ENCODE measurements around the gene ASIC4. TPM values are rescaled to one million over a fixed set of nuclear protein-coding genes. Genes with fewer than 3 reads are reported as not detected.

ASIC4 gene
- total RNA-seq, 1 experiment from 2014 or later, result not detected

DNA sequence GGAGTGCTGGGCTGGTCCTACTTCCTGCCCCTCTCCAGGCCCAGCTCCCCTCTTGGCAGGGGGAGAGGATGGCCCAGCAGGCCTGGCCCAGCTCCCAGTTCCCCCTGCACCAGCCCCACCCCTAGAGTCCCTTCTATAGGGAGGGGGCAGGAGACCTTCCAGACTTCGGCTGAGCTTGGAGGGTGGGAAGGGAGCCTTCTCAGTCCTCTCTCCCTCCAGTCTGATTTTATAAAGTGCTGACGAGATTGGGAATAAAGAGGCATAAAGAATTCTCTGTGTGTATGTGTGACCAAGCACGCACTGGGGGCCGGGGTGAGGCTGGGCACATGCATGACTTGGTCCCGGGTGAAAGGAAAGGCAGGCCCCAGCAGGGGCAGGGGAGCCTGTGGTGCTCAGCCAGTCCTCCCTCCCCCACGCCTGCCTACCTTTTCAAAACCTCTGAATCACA is 24.2 kb downstream of the ASIC4 start:
- Histone ChIP-seq H3K79me2 (ENCODE audit: low read length) (peaks cover 9% of the 10 kb centered on the region), H3K9ac (ENCODE audit: low read length) (no peak overlapping the region), H2AFZ (ENCODE audit: low read length) (no peak overlapping the region), H4K20me1 (ENCODE audit: insufficient read depth, low read depth, low read length) (peaks cover 7% of the 10 kb centered on the region), H3K4me2 (ENCODE audit: low read depth, low read length, poor library complexity, severe bottlenecking) (no peak overlapping the region), H3K9me2 (replicated peaks; ENCODE audit: insufficient read depth, low read length) (no peaks in the 10 kb centered on the region), H3K4me3 (ENCODE audit: low read length) (no peak overlapping the region), H3K9me3 (ENCODE audit: low read length) (no peaks in the 10 kb centered on the region), H3K27ac (ENCODE audit: low read length) (no peak overlapping the region), H3K36me3 (ENCODE audit: insufficient read depth, low read length) (peaks cover 9% of the 10 kb centered on the region; the same call in 1 of the 2 replicates), H3K4me1 (ENCODE audit: low read length) (peaks cover 15% of the 10 kb centered on the region), H3K27me3 (ENCODE audit: low read length) (no peaks in the 10 kb centered on the region)
- DNase-seq, result no peak

DNA sequence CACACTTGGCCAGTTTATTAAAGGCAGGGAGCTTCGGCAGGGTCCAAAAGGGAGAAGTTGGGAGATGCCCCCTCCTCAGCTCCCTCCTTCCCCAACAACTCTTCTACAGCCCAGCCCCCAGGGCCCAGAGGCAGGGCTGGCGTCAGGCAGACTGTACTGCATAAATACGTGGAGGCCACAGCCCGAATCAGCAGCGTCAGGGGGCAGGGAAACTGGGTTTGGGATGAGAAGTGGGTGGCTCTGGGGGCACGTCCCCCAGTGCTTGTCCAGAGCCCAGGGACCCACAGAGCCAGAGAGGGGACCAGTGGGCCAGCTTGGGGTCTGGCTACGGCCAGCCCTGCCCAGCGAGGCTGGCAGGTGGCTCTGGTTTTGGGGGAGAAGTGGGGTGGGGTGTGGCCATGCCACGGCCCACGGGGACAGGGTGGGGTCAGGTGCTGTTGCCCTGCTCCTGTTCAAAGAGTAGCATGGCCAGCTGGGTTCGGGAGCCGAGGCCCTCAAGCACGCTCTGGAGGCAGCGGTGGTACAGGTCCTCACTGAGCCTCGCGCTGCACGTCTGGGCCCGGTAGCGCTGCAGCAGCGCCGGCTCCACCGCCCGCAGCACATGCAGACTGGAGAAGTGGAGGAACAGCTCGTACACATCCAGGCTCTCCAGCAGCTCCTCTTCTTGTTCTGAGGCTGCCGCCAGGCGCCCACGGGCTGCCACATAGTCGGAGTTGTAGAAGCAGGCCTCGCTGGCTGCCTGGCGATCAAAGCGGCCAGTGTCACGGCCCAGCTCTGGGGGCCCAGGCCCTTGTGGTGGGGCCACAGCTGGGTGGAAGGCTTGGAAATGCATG is 24.9 kb downstream of the ASIC4 start:
- Histone ChIP-seq H3K9ac (ENCODE audit: low read length) (no peak overlapping the region), H3K36me3 (ENCODE audit: insufficient read depth, low read length) (peaks cover 9% of the 10 kb centered on the region; the same call in 1 of the 2 replicates), H3K4me1 (ENCODE audit: low read length) (peaks cover 17% of the 10 kb centered on the region), H3K4me2 (ENCODE audit: low read depth, low read length, poor library complexity, severe bottlenecking) (no peak overlapping the region), H4K20me1 (ENCODE audit: insufficient read depth, low read depth, low read length) (peaks cover 7% of the 10 kb centered on the region), H3K27me3 (ENCODE audit: low read length) (no peaks in the 10 kb centered on the region), H3K27ac (ENCODE audit: low read length) (no peak overlapping the region), H3K9me3 (ENCODE audit: low read length) (no peaks in the 10 kb centered on the region), H3K79me2 (ENCODE audit: low read length) (peaks cover 9% of the 10 kb centered on the region), H3K4me3 (ENCODE audit: low read length) (no peak overlapping the region), H2AFZ (ENCODE audit: low read length) (no peak overlapping the region), H3K9me2 (replicated peaks; ENCODE audit: insufficient read depth, low read length) (no peaks in the 10 kb centered on the region)
- no peak for DNase-seq

DNA sequence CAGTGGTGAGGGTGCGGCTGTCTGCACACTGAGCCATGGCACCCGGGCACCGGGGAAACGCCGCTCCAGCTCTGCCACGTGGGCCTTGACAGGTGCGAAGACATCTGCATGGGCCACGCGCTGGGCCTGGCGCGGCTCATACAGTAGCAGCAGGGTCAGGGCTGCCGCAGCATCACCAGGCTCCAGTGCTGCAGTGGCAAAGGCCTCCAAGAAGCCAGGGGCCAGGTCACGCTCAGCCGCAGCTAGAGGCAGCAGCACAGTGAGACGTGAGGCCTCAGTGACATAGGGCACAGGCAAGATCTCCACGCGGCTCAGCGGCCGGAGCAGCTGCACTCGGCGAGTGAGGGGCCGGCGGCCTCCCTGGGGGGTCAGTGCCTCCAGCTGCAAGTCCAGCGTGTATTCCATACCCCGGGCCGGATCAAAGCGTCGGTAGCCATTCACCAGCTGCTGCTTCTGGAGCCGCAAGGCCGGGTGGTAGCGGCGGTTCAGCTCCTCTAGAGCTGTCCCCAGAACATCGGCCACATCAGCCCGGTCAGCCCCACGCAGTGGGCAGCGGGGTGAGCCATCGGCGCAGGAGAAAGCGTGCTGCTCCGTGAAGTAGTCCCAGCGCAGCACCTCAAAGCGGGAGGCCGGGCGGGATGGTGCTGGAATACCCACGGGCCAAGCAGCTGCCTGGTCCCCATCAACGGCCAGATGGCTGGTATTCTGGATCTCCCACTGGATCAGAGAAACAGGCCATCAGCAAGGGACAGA is 25.8 kb downstream of the ASIC4 start:
- Histone ChIP-seq H3K9me2 (replicated peaks; ENCODE audit: insufficient read depth, low read length) (no peaks in the 10 kb centered on the region), H3K4me2 (ENCODE audit: low read depth, low read length, poor library complexity, severe bottlenecking) (no peak overlapping the region), H3K27me3 (ENCODE audit: low read length) (no peaks in the 10 kb centered on the region), H3K4me1 (ENCODE audit: low read length) (peaks cover 23% of the 10 kb centered on the region), H3K36me3 (ENCODE audit: insufficient read depth, low read length) (peaks cover 9% of the 10 kb centered on the region; the same call in 1 of the 2 replicates), H3K4me3 (ENCODE audit: low read length) (no peak overlapping the region), H4K20me1 (ENCODE audit: insufficient read depth, low read depth, low read length) (peaks cover 10% of the 10 kb centered on the region), H2AFZ (ENCODE audit: low read length) (no peak overlapping the region), H3K9ac (ENCODE audit: low read length) (no peak overlapping the region), H3K27ac (ENCODE audit: low read length) (no peak overlapping the region), H3K9me3 (ENCODE audit: low read length) (no peaks in the 10 kb centered on the region), H3K79me2 (ENCODE audit: low read length) (peaks cover 9% of the 10 kb centered on the region)
- DNase-seq, result no peak

DNA sequence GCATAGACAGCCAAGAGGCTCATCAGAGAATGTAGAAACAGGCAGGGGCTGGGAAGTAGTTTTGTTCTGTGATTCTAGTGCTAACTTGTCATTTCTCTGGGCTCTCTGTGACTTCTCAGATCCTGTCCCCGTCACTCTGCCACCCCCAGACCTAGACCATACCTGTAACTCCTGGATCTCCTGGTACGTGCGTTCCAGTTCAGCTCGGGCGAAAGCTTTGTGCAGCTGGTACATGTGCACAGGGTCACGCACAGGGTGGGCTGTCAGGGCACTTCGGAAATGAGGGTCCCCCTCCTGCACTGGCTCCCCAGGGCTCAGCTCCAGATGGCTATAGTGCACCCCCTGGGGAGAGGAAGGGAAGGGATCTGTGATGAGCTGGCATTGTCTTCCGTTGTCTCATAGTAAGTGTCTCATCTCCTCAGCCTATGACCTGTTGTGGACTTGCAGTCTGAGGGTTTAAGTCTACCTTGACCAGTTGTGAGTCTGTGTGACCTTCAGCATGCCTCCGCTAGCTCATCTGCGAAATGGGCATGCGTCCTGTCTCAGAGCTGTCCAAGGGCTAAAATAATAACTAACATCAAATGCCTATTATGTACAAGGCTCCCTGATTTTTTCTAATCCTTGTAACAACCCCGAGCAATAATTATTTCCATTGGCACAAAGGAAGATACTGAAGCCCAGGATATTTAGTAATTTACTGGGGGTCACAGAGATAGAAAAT is 26.7 kb downstream of the ASIC4 start:
- Histone ChIP-seq H3K9ac (ENCODE audit: low read length) (no peak overlapping the region), H3K4me2 (ENCODE audit: low read depth, low read length, poor library complexity, severe bottlenecking) (peak overlapping the region; percentile 98), H3K27ac (ENCODE audit: low read length) (no peak overlapping the region), H3K27me3 (ENCODE audit: low read length) (no peaks in the 10 kb centered on the region), H2AFZ (ENCODE audit: low read length) (no peak overlapping the region), H3K36me3 (ENCODE audit: insufficient read depth, low read length) (peaks cover 9% of the 10 kb centered on the region; the same call in 1 of the 2 replicates), H3K9me3 (ENCODE audit: low read length) (no peaks in the 10 kb centered on the region), H3K79me2 (ENCODE audit: low read length) (peaks cover 9% of the 10 kb centered on the region), H3K9me2 (replicated peaks; ENCODE audit: insufficient read depth, low read length) (no peaks in the 10 kb centered on the region), H4K20me1 (ENCODE audit: insufficient read depth, low read depth, low read length) (peaks cover 10% of the 10 kb centered on the region), H3K4me1 (ENCODE audit: low read length) (peaks cover 23% of the 10 kb centered on the region), H3K4me3 (ENCODE audit: low read length) (no peak overlapping the region; the same call in 1 of the 2 replicates)
- no peak for DNase-seq

DNA sequence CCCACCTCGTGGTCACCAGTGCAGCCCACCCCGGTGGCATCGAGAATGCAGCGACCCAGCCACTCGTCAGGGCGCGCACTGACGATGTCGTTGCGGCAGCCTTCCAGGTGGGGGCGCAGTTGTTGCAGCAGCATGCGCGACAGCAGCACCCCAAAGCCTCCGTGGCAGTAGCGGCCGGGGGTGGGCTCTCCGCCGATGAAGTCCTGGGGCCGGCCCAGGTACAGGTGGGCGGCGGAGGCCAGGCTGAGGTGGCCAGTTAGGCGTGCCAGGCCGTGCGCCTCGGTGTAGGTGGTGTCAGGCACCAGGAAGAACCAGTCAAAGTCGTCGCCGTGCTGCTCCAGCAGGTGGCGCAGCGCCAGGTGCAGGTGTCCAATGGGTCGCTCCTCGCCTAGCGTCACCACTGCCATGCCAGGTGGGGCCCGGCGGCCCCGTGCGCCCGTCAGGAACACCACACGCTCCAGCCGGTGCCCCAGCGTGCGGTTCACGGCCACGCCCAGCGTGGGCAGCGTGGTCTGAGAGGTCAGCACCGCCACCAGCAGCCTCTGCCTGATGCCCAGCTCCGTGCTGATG is 27.4 kb downstream of the ASIC4 start:
- peak overlapping the region; percentile 98 for H3K4me2 ChIP-seq (ENCODE audit: low read depth, low read length, poor library complexity, severe bottlenecking)
- peaks cover 9% of the 10 kb centered on the region; the same call in 1 of the 2 replicates for H3K36me3 ChIP-seq (ENCODE audit: insufficient read depth, low read length)
- peaks cover 23% of the 10 kb centered on the region for H3K4me1 ChIP-seq (ENCODE audit: low read length)
- H3K4me3 ChIP-seq (ENCODE audit: low read length), result peak overlapping the region; percentile 99
- peak; percentile 93 for DNase-seq
- no peak overlapping the region; the same call in 1 of the 2 replicates for H2AFZ ChIP-seq (ENCODE audit: low read length)
- peaks cover 9% of the 10 kb centered on the region for H3K79me2 ChIP-seq (ENCODE audit: low read length)
- no peak overlapping the region for H3K27ac ChIP-seq (ENCODE audit: low read length)
- no peaks in the 10 kb centered on the region for H3K27me3 ChIP-seq (ENCODE audit: low read length)
- no peaks in the 10 kb centered on the region for H3K9me3 ChIP-seq (ENCODE audit: low read length)
- peaks cover 10% of the 10 kb centered on the region for H4K20me1 ChIP-seq (ENCODE audit: insufficient read depth, low read depth, low read length)
- H3K9ac ChIP-seq (ENCODE audit: low read length), result peak overlapping the region; percentile 93
- H3K9me2 ChIP-seq (replicated peaks; ENCODE audit: insufficient read depth, low read length), result no peaks in the 10 kb centered on the region

DNA sequence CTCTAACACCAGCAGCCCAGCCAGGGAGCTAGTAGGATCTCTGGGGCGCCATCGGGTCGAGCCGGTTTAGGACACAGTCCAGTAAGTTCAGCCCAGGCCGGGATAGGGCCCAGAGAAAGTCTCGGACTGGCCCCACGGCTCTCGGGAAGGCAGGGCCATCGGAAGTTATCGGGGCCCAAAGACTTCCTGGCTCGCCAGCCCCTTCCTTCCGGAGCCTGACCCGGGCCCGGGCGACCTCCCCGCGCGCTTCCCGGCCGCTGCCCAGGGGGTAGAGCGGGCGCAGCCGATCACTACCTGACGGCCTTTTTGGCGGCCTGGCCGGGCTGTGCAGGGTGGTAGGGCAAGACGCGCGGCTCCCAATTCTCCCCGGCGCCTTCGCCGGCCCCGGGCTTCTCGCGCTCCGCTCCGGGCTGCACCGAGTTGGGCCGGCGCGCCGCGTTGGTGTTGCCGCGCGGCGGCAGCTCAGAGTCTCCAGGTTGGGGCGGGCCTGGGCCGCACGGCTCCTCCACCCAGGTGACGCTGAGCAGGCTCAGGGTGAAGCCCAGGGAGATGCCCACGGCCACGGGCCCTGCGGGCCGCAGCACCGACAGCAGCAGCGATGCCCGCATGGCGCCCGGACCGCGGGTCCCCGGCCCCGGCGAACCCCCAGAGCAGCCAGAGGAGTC is 28.8 kb downstream of the ASIC4 start:
- H3K4me3 ChIP-seq (ENCODE audit: low read length), result peak overlapping the region; percentile 99
- H3K27me3 ChIP-seq (ENCODE audit: low read length), result no peaks in the 10 kb centered on the region
- peaks cover 9% of the 10 kb centered on the region; the same call in 1 of the 2 replicates for H3K36me3 ChIP-seq (ENCODE audit: insufficient read depth, low read length)
- H3K79me2 ChIP-seq (ENCODE audit: low read length), result peaks cover 9% of the 10 kb centered on the region
- H3K9me3 ChIP-seq (ENCODE audit: low read length), result no peaks in the 10 kb centered on the region
- H3K9me2 ChIP-seq (replicated peaks; ENCODE audit: insufficient read depth, low read length), result no peaks in the 10 kb centered on the region
- H3K27ac ChIP-seq (ENCODE audit: low read length), result peak overlapping the region; percentile 60
- peak overlapping the region; percentile 69; the same call in 1 of the 2 replicates for H2AFZ ChIP-seq (ENCODE audit: low read length)
- H3K9ac ChIP-seq (ENCODE audit: low read length), result peak overlapping the region; percentile 93
- peak overlapping the region; percentile 98 for H3K4me2 ChIP-seq (ENCODE audit: low read depth, low read length, poor library complexity, severe bottlenecking)
- H4K20me1 ChIP-seq (ENCODE audit: insufficient read depth, low read depth, low read length), result peaks cover 10% of the 10 kb centered on the region
- DNase-seq, result peak; percentile 69
- H3K4me1 ChIP-seq (ENCODE audit: low read length), result peaks cover 23% of the 10 kb centered on the region

DNA sequence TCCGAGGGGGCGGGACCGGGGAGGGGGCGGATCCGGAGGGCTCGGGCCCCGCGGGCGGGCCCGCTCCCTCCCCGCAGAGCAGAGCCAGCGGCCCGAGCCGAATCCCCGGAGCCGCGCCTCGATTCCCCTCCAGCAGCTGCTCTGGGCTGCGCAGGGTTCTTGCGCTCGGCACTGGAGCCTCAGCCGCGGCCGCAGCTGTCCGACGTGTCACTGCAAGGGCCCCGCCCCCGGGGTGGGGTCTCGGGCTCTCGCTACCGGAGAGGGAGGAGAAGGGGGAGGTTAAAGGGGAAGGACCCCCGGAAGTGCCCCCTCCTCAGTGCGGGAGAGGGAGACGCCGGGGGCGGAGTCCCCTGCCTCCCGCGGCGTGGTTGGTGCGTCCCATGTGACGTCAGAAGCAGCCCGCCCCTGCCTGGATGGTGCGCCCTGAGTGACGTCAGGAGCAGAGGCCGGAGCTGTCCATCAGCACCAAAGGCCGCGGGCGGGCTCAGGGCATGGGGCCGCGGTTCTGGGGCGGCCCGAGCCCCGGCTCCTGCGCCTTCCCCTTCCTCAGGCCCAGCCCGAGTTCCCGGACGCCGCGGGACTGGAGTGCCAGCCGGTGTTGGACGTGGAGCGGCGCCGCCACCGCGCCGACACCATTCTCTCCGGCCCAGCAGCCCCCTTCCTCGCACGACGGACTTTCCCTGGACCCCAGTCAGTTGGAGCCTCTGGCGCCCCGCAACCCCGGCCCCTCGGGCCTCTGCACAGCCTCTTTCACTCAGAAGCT is 29.5 kb downstream of the ASIC4 start, which contains the start of the genes CHPF and TMEM198:
CHPF (minus strand) TSS at position 214 of the 763 bp plus-strand sequence. CDS start 271 bp downstream, outside the sequence.
TMEM198 (plus strand) TSS at position 433 of the 763 bp plus-strand sequence. CDS start 700 bp downstream, outside the sequence.
- H3K79me2 ChIP-seq (ENCODE audit: low read length), result peaks cover 9% of the 10 kb centered on the region
- H3K9me3 ChIP-seq (ENCODE audit: low read length), result no peaks in the 10 kb centered on the region
- H3K36me3 ChIP-seq (ENCODE audit: insufficient read depth, low read length), result peaks cover 9% of the 10 kb centered on the region; the same call in 1 of the 2 replicates
- H3K9me2 ChIP-seq (replicated peaks; ENCODE audit: insufficient read depth, low read length), result no peaks in the 10 kb centered on the region
- H3K4me2 ChIP-seq (ENCODE audit: low read depth, low read length, poor library complexity, severe bottlenecking), result peak within 1 kb of the TSS; percentile 98
- H2AFZ ChIP-seq (ENCODE audit: low read length), result peak within 1 kb of the TSS; percentile 69; the same call in 1 of the 2 replicates
- H3K27me3 ChIP-seq (ENCODE audit: low read length), result no peaks in the 10 kb centered on the region
- H3K27ac ChIP-seq (ENCODE audit: low read length), result peak within 1 kb of the TSS; percentile 60
- H3K4me3 ChIP-seq (ENCODE audit: low read length), result peak within 1 kb of the TSS; percentile 99
- peak within 1 kb of the TSS; percentile 93 for H3K9ac ChIP-seq (ENCODE audit: low read length)
- H3K4me1 ChIP-seq (ENCODE audit: low read length), result peaks cover 23% of the 10 kb centered on the region
- peaks cover 10% of the 10 kb centered on the region for H4K20me1 ChIP-seq (ENCODE audit: insufficient read depth, low read depth, low read length)
- peak; percentile 99 for DNase-seq
